Endothelial cell of umbilical vein (primary cell): ENCODE results near the gene ZNF48. TPM values are rescaled to one million over a fixed set of nuclear protein-coding genes. Genes with fewer than 3 reads are reported as not detected.

Source experiments
- BruUV-seq: library from RNA; stranded (reverse); fragments of 400-500 nt; replicated peaks from 2 replicates; lab custom pipeline; 2021; lab: Mats Ljungman, UMichigan
- CTCF ChIA-PET: fragments of 300-600, 350-600 bp; sonication (Branson Sonifier 250); formaldehyde crosslinking; loops from one replicate; lab custom pipeline; 2021; ENCODE audit warnings: antibody characterized with exemption, inconsistent platforms; lab: Charles Lee
- POLR2A ChIA-PET: fragments of 300-600, 350-600 bp; sonication (Branson Sonifier 250); formaldehyde crosslinking; loops from one replicate; lab custom pipeline; 2021; ENCODE audit warnings: antibody characterized with exemption, inconsistent platforms; lab: Charles Lee
- DNase-seq: peaks from one replicate; pipeline ENCODE4 v3.0.0-alpha.2; 2011; ENCODE audit warnings: low read depth, low spot score
- FAIRE-seq: peaks from 2 replicates; lab custom pipeline; 2011; peaks lifted over from hg19 to GRCh38; lab: Jason Lieb, UNC
- H2AFZ ChIP-seq: 2 replicates; pipeline ENCODE4 v1.6.0; 2012; ENCODE audit warnings: low read depth, low read length, control low read depth, inconsistent platforms
- H3K27ac ChIP-seq: 2 replicates; pipeline ENCODE4 v1.5.1; 2011; ENCODE audit warnings: low read depth, mild to moderate bottlenecking, control low read depth, low read length, moderate library complexity; ENCODE audit not compliant: insufficient read depth
- H3K27me3 ChIP-seq, 2 experiments: 2 replicates each; pipeline versions ENCODE4 v1.6.0 to v1.6.1; 2011; ENCODE audit warnings: low read length in 2 of 2, mixed read lengths in 1 of 2; ENCODE audit not compliant: control insufficient read depth in 2 of 2, insufficient read depth in 2 of 2
- H3K36me3 ChIP-seq, 2 experiments: 2 replicates in 1 of 2; 3 replicates in 1 of 2; pipeline ENCODE4 v1.5.1; 2011; ENCODE audit warnings: low read length in 2 of 2, mild to moderate bottlenecking in 1 of 2, moderate library complexity in 1 of 2; ENCODE audit not compliant: control insufficient read depth in 2 of 2, insufficient read depth in 2 of 2; ENCODE audit errors: extremely low read depth in 1 of 2
- H3K4me1 ChIP-seq: 3 replicates; pipeline ENCODE4 v1.5.1; 2011; ENCODE audit warnings: mild to moderate bottlenecking, low read length; ENCODE audit not compliant: control insufficient read depth, insufficient read depth; ENCODE audit errors: extremely low read depth
- H3K4me2 ChIP-seq: 2 replicates; pipeline ENCODE4 v1.6.1; 2011; ENCODE audit warnings: low read length, control low read depth, mixed read lengths; ENCODE audit not compliant: insufficient read depth
- H3K4me3 ChIP-seq, 3 experiments: fragments of 200-600 bp in 1 of 3; sonication (generic), shearing (Covaris generic) in 1 of 3; replicated peaks in 1 of 3; 2 replicates each; pipeline ENCODE4 v1.5.1; 2011 to 2016; ENCODE audit warnings: control low read depth in 3 of 3, low read length in 3 of 3, mild to moderate bottlenecking in 2 of 3, inconsistent platforms in 1 of 3, low read depth in 1 of 3, moderate library complexity in 1 of 3; ENCODE audit not compliant: insufficient read depth in 1 of 3
- H3K79me2 ChIP-seq: 2 replicates; pipeline ENCODE4 v1.6.0; 2012; ENCODE audit warnings: low read length, inconsistent platforms; ENCODE audit not compliant: control insufficient read depth, insufficient read depth
- H3K9ac ChIP-seq: replicated peaks from 2 replicates; pipeline ENCODE3; 2011; ENCODE audit warnings: low read length, control low read depth; ENCODE audit not compliant: insufficient read depth; ENCODE audit errors: extremely low read depth
- H3K9me1 ChIP-seq: replicated peaks from 3 replicates; pipeline ENCODE4 v1.6.0; 2011; ENCODE audit warnings: mild to moderate bottlenecking, low read length; ENCODE audit not compliant: control insufficient read depth, insufficient read depth; ENCODE audit errors: extremely low read depth
- H3K9me3 ChIP-seq: replicated peaks from 2 replicates; pipeline ENCODE4 v1.5.1; 2012; ENCODE audit warnings: low read length, inconsistent platforms; ENCODE audit not compliant: control insufficient read depth, insufficient read depth
- H4K20me1 ChIP-seq: replicated peaks from 2 replicates; pipeline ENCODE3; 2011; ENCODE audit warnings: mild to moderate bottlenecking, low read length; ENCODE audit not compliant: control insufficient read depth, insufficient read depth; ENCODE audit errors: extremely low read depth
- EZH2 ChIP-seq: IDR thresholded peaks from 2 replicates; pipeline ENCODE4 v1.6.1; 2012; ENCODE audit warnings: borderline replicate concordance, low read depth, mild to moderate bottlenecking, moderate library complexity, low read length, inconsistent platforms; ENCODE audit not compliant: severe bottlenecking
- FOS ChIP-seq: IDR thresholded peaks from 2 replicates; pipeline ENCODE4 v1.6.1; 2011; ENCODE audit warnings: mild to moderate bottlenecking, low read length, moderate library complexity, borderline replicate concordance; ENCODE audit not compliant: insufficient read depth
- JUN ChIP-seq: IDR thresholded peaks from 2 replicates; pipeline ENCODE4 v1.6.1; 2011; ENCODE audit warnings: borderline replicate concordance, low read depth; ENCODE audit not compliant: insufficient read length, insufficient read depth
- POLR2A ChIP-seq: IDR thresholded peaks from 2 replicates; pipeline ENCODE4 v1.6.1; 2012; ENCODE audit warnings: low read depth, mild to moderate bottlenecking, control low read depth, low read length
- POLR2AphosphoS5 ChIP-seq: IDR thresholded peaks from 2 replicates; pipeline ENCODE4 v1.6.1; 2012; ENCODE audit warnings: low read depth, mild to moderate bottlenecking, control low read depth, low read length, moderate library complexity; ENCODE audit not compliant: insufficient read depth
- dilution Hi-C: fragments of 300-500 bp; cut with MboI; formaldehyde crosslinking; loops from one replicate; pipeline ENCODE4 v1.15.0; 2019; ENCODE audit warnings: low sequenced_read_pairs; ENCODE audit not compliant: extremely low pct_ligation_motif_present
- intact Hi-C: fragments of 100-400 bp; cut with micrococcal nuclease; formaldehyde crosslinking; loops from one replicate; pipeline ENCODE4 v1.10.0; 2022
- polyA plus RNA-seq, 4 experiments: library from polyadenylated mRNA; depleted of rRNA in 3 of 4; stranded (reverse) in 3 of 4; unstranded in 1 of 4; fragments of >200 nt; gene quantifications; 2 replicates each; pipeline versions ENCODE4 v1.2.1 to v1.2.3, GENCODE V29; 2011 to 2012; ENCODE audit warnings: missing spikeins in 1 of 4
- total RNA-seq: library from RNA; stranded (reverse); gene quantifications from 2 replicates; pipeline ENCODE4 v1.2.3, GENCODE V29; 2021
- TF ChIP-seq, protein P1 (sequence below), 2 donors: IDR thresholded peaks; 1 replicate in 1 of 2; 2 replicates in 1 of 2; pipeline ENCODE4 v1.5.1; 2011; ENCODE audit warnings: low read length in 2 of 2, mild to moderate bottlenecking in 2 of 2, moderate library complexity in 2 of 2, control low read depth in 1 of 2, inconsistent platforms in 1 of 2, low read depth in 1 of 2; ENCODE audit not compliant: insufficient read depth in 1 of 2; ENCODE audit errors: extremely low read depth in 1 of 2

Gene ZNF48
- total and polyA plus RNA-seq, 2 donors (not counting 3 experiments of a cell fraction or from before 2014, with no cell fraction given): 15.3 to 16.1 TPM

DNA sequence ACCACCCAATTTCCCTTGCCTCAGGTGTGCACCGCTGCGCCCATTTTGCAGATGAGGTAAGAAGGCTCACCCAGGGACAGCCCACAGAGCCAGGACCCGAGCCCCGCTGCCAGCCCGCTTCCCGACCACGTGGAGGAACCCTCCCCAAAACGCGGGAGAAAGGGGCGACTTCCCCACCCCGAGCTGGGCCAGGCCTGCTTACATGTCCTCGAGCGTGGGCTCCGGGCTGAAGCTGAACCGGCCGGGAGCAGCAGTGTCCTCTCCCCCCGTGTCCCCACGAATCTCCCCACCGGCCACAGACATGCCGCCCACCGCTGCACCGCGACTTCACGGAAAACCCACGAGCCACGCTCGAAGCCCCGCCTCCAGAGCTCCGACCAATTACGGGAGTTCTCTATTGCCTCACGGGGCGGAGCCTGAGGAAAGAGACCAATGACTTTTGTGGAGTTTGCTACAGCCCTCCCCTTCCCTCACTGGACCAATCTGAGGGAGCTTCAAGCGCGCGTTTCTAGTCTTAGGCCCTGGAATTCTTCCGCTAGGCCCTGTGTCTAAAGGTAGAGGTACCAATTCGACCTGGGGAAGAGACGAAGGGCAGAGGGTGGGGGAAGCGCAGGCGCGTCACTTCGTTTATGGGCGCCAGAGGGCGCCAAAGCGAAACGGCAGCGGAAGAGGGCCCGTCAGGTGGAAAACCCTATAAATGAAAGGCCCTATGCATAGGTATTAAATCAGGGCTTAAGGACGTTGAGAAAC is 34.6 kb downstream of the ZNF48 start, which contains the start of gene DCTPP1:
Gene DCTPP1 (minus strand): TSS at position 353 of the 750 bp plus-strand sequence. CDS start 50 bp downstream, at position 303.
- BruUV-seq: TSS peak; percentile 82
- H4K20me1 ChIP-seq: no peaks in the 10 kb centered on the region
- intact Hi-C loops (loop anchor here (1.0 to 2.0 kb wide), 5 partner anchors 97 to 265 kb away; partner anchors contain the start of gene ZNF785), dilution Hi-C loops (no loop called here)
- peaks cover 23% of the 10 kb centered on the region for H3K4me1 ChIP-seq
- peak within 1 kb of the TSS; percentile 40 to 73 (median 63) for H3K4me3 ChIP-seq
- DNase-seq: peak; percentile 97
- H3K9me3 ChIP-seq: no peaks in the 10 kb centered on the region
- peak within 1 kb of the TSS; percentile 38 for H3K27ac ChIP-seq
- CTCF ChIA-PET: interaction anchor here (0.6 to 2.8 kb wide), 47 partner anchors 9 to 338 kb away, joined by 3 to 46 read pairs (median 5); partner anchors contain the start of genes PRR14, SEPHS2, TBC1D10B and TBX6
- peaks cover 19% of the 10 kb centered on the region for H3K79me2 ChIP-seq
- H3K9ac ChIP-seq: peak within 1 kb of the TSS; percentile 65
- peak within 1 kb of the TSS; percentile 88 for H2AFZ ChIP-seq
- H3K4me2 ChIP-seq: peak within 1 kb of the TSS; percentile 88
- peak; percentile 98 for FAIRE-seq
- H3K27me3 ChIP-seq: peaks cover 0 to 4% of the 10 kb centered on the region in 2 experiments
- POLR2A ChIA-PET: interaction anchor here (1.0 to 1.5 kb wide), 4 partner anchors 12 to 364 kb away, joined by 4 to 6 read pairs (median 4); partner anchors contain the start of genes ALDOA, ZNF764 and ZNF771
- TF ChIP-seq FOS: no peak
- TF ChIP-seq JUN: peak; percentile 5
- TF ChIP-seq, protein P1, sequence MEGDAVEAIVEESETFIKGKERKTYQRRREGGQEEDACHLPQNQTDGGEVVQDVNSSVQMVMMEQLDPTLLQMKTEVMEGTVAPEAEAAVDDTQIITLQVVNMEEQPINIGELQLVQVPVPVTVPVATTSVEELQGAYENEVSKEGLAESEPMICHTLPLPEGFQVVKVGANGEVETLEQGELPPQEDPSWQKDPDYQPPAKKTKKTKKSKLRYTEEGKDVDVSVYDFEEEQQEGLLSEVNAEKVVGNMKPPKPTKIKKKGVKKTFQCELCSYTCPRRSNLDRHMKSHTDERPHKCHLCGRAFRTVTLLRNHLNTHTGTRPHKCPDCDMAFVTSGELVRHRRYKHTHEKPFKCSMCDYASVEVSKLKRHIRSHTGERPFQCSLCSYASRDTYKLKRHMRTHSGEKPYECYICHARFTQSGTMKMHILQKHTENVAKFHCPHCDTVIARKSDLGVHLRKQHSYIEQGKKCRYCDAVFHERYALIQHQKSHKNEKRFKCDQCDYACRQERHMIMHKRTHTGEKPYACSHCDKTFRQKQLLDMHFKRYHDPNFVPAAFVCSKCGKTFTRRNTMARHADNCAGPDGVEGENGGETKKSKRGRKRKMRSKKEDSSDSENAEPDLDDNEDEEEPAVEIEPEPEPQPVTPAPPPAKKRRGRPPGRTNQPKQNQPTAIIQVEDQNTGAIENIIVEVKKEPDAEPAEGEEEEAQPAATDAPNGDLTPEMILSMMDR (IDR thresholded peaks at IDR 0.05; ENCODE audit: extremely low read depth in 1 of 2, insufficient read depth in 1 of 2, low read depth in 1 of 2, low read length in 2 of 2): peak; percentile 66 to 78
- peak; percentile 25 for TF ChIP-seq POLR2A
- TF ChIP-seq POLR2AphosphoS5: no peak
- no peak for TF ChIP-seq EZH2
- no peaks in the 10 kb centered on the region for H3K36me3 ChIP-seq
- no peaks in the 10 kb centered on the region for H3K9me1 ChIP-seq
